Activated CD8-positive, alpha-beta memory T cell treated with anti-CD3 and anti-CD28 coated beads for 1 hour (primary cell): Measurements from ENCODE around the gene TDRD3.
"Not testable (repeated sequence)": the region's sequence is repeated elsewhere in the genome, so short reads cannot be mapped to it uniquely, and the experiment has no call there.

ENCODE experiments used
- DNase-seq, 2 donors: peaks; one replicate each; pipeline ENCODE4 v3.0.0-alpha.2; 2020; ENCODE audit warnings: low read depth in 1 of 2; ENCODE audit errors: extremely low read depth in 1 of 2

Gene TDRD3

DNA sequence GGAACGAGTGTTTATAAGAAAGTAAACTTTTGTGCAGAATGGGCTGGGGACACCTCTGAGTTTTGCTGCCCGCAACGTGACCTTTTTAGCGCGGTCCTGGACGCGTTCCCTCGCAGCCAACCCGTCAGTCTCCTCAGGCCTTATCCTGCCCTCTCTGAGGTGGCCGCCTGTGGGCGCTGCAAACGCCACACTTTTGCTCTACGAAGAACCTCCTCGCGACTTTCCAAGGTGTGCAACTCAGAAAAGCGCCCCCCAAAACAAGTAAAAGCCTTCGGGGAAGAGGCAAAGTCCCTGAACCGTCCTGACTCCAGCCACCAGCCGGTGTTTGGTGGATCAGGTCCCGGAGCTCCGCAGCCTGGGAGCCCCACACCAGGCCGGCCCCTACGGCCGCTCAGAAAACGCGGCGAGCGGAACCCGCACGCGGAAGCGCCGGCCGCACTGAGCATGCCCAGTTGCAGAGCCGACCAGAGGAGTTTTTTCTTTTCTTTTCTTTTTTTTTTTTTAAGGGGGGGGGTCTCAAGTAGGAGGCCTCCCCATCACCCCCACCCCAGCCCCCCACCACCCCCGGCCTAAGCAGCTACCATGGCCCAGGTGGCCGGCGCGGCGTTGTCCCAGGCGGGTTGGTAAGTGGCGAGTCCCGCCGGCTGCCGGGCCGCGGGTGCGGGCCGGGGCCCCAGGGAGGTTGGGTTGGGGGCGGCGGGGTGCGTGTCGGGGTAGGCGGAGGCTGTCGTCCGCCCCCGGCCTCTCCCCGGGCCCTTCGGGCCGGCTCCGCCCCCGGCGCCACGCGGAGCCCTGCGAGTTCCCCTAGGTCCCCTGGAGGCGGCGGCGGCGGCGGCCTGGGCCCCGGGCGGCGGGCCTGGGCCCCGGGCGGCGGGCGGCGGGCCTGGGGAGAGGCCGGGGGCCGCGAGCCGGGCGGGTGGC is at the start of gene TDRD3:
TDRD3 (plus strand) TSS at position 438 of the 921 bp plus-strand sequence; CDS start at position 583, 145 bp downstream.
- peak; percentile 35 to 58 for DNase-seq

DNA sequence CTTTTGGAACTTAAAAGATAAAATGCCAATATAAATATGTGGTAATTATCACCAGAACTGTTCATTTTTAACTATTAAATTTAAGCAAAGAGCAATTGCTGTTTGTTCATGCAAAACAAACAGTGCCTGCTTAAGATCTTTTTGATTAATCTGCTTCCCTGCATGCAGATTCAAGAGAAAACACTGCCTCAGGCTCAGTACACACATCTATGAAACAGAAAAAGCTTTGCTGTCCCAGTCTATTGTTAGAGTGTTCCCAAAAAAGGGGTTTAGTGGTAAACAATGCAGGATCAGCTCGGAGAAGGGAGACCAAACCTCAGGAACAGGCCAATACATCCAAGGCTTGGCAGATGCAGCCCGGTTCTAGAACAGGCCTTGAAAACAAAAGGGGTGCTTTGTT is 49.3 kb upstream of the TDRD3 start:
- DNase-seq, result no peak

DNA sequence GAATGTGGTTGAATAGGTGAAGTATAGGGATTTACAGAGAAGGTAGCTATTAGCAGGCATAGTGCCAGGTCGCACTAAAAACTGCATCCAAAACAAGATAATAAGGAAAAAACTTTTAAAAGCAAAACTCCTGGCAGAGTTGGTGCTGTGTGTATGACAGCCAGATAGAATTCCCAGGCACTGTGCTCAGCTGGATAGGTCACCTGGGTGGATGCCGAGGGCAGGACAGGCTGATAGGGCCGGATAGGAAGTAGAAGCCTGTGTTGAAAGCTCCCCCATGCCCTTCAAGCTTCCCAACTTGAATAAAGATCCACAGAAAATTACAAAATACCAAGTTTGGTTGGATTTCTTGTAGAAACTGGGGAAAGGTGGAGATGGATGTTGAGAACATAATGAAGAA is 48.9 kb upstream of the TDRD3 start:
- DNase-seq, result no peak

DNA sequence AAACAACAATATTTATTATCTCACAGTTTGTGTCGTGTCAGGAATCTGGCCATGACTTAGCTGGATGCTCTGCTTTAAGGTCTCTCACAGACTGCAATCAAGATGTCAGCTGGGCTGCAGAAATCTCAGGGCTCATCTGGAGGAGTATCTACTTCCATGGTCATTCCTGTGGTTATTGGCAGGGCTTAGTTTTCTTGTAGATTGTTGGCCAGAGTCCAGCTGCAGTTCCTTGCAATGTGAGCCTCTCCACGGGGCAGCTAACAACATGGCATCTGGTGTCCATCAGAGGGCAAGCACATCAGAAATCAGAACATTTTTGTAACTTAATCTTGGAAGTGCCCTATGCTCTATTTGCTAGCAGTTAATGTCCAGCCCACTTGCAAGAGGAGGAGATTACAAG is 45.7 kb upstream of the TDRD3 start:
- no peak for DNase-seq

DNA sequence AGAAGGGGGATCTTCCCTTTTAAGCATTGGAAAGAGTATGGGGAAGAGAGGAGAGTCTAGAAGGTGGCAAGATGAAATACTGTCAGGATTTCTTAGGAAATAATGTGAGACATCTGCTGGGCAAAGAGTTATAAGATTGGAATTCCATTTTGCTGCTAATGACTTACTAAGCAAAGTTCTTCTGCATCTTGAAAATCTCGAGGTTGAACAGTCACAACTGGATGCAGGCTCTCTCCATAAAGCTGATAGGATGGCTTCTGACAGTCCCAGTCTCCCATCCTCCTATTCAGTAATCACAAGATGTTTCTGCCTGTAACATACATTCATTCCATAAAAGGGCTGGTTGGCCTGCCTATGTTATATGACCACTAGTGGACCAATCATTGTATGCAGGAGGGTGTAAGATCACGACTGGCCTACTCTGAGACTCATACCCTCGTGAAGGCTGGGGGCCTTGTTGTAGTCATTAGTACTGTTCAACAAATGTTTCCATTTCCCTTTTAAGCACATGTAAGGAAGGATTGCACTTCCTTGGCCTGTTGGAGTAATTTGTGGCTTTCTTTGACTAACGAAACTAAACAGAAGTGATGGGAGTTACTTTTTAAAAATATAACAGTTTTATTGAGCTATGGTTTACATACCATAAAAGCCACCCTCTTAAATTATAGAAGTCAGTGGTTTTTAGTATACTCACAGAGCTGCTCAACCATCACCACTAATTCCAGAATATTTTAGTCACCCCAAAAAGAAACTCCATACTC is 45.0 kb upstream of the TDRD3 start:
- DNase-seq, result no peak

DNA sequence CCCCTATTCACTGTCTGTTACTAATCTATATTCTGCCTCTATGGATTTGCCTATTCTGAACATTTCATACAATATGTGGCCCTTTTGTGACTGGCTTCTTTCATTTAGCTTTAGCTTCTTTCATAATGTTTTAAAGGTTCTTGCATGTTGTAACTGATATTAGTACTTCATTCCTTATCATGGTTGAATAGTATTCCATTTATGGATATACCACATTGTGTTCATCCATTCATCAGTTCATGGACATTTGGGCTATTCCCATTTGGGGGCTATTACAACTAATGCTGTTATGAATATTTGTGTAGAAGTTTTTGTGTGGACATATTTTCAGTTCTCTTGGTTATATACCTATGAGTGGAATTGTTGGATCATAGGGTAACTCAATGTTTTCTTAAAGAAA is 44.4 kb upstream of the TDRD3 start:
- no peak for DNase-seq

DNA sequence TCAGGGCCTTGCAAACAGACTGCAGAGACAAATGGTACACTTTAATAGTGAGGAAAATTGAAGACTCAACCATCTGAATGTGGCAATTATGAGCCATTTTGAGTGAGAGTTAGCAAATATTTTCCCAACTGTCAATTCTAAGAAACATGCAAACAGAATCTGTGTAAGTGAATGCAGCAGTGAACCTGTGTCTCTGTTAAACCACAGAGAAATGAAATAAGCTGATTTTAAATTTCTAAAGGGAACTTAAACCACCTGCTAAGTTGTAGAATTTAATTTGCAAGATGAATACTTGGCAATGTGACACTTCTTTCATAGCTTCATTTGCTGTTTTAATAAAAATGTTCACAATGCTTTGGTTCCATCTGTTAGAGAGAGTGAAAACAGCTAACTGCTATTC is 42.0 kb upstream of the TDRD3 start:
- no peak for DNase-seq

DNA sequence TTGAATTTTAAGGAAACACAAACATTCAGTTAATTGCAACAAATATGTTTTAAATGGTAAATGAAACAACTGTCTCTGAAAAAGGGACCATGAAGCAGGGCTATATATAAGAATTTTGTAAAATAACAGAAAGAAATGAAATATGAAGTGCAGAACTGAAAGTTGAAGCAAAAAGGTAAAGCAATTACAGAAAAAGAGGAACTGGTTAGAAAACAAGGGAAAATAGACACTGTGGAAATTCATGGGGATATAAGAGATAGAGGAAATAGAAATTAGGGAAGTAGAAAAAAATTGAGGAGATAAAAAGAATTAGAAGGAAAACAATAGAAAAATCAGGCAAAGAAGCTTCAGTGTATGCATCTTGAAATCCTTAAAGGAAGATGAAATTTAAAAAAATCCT is 40.0 kb upstream of the TDRD3 start:
- DNase-seq, result no peak

DNA sequence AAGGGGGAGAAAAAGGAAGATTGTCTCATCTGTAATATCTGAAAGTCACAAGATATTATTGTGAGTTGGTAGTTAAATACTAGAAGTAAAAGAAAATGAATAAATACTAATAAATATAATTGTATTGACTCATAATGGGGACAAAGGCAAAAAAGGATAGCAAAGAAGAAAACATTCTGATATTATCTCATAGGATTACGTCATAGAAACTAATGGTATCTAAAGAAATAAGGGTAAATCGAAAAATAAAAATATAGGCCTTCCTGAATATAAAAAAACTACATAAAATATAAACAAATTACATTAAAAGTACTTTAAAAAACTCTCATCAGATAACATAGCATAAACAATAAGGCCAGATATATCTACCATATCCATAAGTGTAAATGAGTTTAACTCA is 38.6 kb upstream of the TDRD3 start:
- no peak for DNase-seq

DNA sequence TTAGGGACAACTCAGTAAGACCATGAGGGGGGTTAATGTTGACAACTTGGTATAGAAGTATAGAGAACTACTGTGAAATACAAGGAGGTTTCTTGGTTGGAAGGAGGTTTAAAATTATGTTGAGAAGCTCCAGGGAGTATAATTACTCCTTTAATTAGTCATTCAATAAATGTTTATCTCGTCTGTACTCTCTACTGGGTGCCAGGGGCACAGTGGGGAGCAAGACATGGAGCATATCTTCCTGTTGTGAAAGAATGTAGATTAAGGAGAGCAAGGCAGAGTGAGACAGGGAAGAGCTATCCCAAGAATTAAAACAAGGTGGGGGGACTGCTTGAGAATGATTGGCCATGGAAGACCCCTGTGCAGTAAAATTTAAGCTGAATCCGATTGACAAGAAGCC is 33.7 kb upstream of the TDRD3 start:
- no peak for DNase-seq

DNA sequence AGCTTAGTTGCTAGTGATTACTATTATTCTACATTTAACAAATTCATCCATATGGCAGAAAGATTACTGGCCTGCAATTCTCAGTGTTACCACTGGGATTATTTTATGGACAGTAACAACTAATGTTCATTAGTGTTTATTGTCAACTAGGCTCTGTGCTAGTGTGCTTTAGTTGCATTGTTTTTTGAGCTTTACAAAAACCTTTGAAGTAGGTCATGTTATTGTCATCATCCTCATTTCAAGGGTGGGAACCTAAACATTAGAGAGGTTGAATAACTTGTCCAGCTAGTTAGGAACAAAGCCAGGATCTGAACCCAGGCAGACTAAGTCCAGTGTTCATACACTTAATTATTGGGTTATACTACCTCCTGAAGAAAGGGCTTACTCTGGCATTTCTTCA is 27.8 kb upstream of the TDRD3 start:
- no peak for DNase-seq

DNA sequence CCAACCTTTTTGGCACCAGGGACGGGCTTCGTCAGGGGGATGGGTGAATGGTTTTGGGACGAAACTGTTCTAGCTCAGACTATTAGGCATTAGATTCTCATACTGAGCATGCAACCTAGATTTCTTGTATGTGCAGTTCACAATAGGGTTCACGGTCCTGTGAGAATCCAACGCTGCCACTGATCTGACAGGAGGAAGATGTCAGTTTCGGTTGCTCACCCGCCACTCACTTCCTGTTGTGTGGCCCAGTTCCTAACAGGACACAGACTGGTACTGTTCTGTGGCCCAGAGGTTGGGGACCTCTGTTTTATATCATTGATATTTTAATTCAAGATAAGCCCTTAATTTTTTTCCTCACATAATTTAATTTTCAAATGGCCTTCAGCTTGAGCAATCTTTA is 26.7 kb upstream of the TDRD3 start:
- DNase-seq, result no peak

DNA sequence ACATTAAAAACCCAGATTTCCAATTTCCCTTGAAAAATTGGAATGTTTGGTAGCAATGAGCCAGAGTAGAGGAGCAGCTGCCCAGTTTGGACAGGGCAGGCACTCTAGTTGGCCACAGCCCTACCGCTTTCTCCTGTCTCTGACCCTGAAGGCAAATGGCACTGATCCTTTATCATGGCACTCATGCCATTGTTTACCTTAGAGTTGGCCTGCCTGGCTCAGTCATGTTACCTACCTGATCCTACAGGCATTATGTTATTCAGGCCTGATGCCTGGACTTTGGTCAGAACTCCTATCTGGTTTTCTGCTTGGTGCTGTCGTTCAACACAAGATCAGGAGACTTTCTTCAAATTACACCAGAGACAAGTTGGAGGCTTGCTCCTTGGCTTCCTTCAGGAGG is 24.9 kb upstream of the TDRD3 start:
- DNase-seq, result no peak

DNA sequence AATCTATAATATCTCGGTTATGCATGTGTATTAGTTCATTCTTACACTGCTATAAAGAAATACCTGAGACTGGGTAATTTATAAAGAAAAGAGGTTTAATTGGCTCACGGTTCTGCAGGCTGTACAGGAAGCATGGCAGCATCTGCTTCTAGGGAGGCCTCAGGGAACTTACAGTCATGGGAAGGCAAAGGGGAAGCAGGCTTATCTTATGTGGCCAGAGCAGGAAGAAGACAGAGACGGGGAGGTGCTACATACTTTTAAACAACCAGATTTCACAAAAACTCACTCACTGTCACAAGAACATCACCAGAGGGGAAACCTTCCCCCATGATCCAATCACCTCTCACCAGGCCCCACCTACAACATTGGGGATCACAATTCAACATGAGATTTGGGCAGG is 17.7 kb upstream of the TDRD3 start:
- DNase-seq, result not testable (repeated sequence)

DNA sequence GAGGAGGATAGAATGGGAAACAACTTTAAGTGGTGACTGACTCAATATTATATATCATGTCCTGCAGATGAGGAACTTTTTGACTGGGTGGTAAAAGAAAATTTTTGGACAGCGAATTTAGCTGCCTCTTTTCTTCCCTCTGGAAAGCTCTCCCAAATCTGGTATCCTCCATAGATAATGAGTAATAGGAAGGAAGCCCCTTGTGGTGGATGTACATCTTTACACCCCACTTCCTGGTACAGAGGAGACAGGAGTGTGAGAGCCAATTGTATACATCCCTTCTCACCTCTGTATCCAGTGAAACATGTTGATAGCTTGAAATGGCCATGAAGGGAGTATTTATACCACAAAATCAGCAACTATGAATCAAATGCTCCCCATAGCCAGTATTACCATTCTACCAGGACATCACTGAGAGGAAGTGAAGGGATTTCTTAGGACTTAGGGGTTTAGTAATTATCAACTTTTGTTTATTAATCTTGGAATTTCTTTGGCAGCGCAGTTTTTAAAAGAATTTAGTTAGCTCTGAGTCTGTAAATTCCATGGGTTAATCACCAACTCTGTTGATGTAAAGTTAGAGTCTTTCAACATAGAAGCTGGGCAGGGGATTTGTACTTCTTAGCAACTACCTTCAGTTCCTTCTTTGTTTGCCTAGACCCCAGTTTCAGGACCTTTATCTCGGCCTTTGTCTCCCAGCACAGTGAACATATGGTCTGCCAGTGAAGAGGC is 17.0 kb upstream of the TDRD3 start:
- no peak for DNase-seq

DNA sequence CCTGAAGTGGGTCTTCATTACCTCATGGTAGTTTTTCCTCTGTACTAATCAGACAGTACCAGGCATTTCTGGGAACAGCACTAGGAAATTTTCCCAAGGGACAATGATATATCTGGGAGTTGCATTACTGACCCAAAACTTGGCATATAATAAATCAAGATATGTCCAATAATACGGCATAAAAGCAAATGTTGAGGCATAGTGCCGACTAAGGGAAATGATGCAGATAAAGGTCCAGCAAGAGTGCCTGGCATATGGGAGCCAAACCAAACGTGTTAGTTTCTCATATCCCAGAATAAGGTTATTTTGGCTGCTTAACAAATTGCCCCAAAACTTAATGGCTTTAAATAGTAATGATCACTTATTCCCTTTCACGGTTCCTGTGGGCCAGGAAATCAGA is 12.1 kb upstream of the TDRD3 start:
- no peak for DNase-seq

DNA sequence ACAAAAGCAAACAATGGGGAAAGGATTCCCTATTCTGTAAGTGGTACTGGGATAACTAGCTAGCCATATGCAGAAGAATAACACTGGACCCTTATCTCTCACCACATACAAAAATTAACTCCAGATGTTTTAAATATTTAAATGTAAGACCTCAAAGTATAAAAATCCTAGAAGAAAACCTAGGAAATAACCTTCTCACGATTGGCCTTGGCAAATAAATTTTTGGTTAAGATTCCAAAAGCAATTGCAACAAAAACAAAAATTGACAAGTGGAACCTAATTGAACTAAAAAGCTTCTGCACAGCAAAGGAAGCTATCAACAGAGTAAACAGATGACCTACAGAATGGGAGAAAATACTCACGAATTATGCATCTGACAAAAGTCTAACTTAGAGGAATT is 10.8 kb upstream of the TDRD3 start:
- DNase-seq, result no peak

DNA sequence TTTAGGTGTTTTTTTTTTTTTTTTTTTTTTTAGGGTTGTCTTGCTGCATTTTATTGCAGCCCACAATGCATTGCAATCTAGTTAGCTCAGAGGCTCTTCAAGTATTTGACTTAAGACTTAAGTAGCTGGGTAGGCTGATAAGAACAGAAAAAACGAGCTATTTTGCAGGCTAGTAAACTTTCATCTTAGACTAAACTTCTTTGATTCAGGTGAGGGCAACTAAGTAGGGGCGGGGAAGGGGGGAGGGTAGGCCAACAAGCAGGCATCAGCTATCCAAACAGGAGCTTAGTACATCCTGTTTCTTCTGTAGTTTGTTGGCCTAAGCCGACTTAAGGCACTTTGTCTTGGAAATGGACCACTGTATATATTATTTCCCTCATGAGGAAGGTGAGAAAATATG is 4.9 kb upstream of the TDRD3 start:
- no peak for DNase-seq

DNA sequence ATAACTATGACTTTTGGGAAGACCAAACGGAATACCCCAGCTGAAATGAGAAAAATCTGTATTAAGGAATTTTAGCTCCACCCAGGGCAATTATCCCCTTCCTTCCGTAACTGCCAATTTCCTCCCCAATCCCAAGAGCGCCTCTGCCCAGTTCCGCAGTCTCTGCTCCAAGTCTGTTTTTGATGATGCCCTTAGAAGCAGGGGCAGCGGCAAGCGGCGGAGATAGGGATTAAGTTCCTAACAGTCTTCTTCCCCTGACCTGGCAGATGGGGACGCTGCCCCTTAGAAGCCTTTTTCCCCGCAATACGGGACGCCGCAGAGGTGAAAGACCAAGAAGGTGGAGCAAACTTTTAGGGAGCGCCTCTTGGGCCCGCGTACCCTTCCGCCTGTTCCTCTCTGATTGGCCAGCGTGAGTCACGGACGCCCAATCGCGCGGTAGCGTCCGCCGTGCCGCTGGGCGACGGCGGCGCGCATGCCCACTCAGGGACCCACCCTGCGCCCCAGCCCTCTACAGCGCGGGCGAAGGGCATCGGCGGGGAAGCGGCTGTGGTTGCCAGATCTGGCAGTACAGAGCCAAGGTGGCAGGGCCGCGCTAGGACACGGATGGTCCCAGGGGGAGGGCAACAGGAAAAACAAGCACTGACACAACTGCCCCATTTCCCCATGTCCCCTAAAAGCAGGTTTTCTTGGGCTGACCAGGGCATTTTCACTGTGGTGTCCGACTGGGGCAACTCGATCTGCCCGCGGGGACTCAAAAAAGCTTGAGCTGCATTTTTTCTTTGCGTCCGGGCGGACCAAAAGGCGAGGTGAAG is 843 bp upstream of the TDRD3 start:
- DNase-seq, result peak; percentile 63 to 79

DNA sequence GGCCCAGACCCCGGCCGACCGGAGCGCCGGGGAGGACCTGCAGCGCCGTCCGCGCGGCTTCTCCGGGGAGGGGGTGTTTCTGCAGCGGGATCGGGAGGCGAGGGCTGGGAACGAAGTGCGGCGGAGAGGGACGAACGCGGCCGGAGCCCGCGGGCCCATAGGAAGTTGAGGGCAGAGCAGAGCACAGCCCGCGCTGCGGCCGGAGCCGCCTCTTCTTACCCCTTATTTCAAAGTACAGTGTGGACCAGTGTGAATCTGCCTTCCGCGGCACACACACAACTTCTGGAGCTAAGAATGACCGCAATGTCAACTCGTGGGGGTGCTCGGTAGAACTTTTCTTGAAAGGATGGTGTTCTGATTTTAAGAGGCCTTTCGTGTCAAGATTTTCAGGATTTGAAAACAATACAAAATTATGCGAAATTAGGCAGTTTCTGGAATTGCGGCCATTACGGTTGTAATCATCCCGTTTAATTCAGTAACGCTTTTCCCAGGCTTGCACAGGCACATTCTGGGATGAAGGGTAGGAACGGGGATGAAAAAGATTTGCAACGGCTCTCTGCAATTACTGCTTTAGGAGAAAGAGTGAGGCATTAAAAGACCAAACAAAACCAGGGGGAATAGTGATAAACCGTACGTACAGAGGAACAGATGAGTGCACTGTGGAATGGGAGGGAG is 821 bp downstream of the TDRD3 start:
- DNase-seq, result peak in 1 of 2 donors; percentile 3
